ENCODE data around the gene PHKG2.

Gene PHKG2

DNA sequence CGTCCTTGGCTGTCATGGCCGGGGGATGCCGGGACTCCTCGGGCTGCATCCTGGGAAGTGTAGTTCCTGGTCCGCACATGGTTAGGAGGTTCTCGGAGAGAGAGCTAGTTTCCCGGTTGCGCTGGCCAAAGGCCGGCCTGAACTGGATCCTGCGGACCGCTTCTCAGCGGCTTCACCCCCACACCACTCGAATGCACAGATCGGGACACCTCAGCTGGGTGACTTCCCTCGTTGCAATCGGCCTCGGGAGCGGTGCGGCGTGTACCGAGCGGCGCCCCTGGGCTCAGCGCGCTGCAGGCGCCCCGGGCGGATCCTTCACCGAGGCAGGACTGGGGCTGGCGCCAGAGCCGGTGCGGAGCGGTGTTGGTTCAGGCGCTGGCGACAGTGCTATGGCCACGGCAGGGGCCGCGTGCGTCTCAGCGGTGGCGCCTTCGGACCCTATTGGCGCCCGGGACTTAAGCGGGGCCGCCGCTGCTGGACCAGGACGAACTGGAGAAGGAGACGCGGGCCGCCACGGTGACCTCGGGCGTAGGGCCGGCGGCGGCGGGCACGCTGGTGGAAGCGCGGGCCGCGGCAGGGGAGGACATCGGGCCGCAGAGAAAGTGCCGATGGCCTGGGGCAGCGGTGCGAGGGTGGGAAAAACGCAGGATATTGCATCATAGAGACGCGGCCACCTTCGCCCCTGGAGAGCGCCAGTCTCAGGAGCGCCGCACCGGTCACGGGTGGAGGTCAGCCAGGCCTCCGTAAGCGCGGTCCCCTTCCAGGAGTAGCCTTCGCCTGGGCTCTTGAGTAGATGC is 27.4 kb downstream of the PHKG2 start:
- no peaks in the 10 kb centered on the region for H3K4me1 ChIP-seq (ENCODE audit: low read length)
- H2AFZ ChIP-seq (ENCODE audit: low read depth, low read length) = no peak overlapping the region
- H3K27me3 ChIP-seq (ENCODE audit: low read depth, low read length) = no peaks in the 10 kb centered on the region
- H3K36me3 ChIP-seq (replicated peaks; ENCODE audit: low read depth, low read length) = peaks cover 27% of the 10 kb centered on the region
- no peaks in the 10 kb centered on the region for H4K20me1 ChIP-seq (ENCODE audit: insufficient read depth, low read length)
- no peak overlapping the region for H3K27ac ChIP-seq (ENCODE audit: low read length)
- H3K9me3 ChIP-seq (ENCODE audit: insufficient read depth, low read length) = no peaks in the 10 kb centered on the region
- no peak overlapping the region for H3K4me2 ChIP-seq (ENCODE audit: low read length)
- TF ChIP-seq EZH2phosphoT487 (IDR thresholded peaks at IDR 0.05; ENCODE audit: low read depth) = no peak
- TF ChIP-seq, protein P1, sequence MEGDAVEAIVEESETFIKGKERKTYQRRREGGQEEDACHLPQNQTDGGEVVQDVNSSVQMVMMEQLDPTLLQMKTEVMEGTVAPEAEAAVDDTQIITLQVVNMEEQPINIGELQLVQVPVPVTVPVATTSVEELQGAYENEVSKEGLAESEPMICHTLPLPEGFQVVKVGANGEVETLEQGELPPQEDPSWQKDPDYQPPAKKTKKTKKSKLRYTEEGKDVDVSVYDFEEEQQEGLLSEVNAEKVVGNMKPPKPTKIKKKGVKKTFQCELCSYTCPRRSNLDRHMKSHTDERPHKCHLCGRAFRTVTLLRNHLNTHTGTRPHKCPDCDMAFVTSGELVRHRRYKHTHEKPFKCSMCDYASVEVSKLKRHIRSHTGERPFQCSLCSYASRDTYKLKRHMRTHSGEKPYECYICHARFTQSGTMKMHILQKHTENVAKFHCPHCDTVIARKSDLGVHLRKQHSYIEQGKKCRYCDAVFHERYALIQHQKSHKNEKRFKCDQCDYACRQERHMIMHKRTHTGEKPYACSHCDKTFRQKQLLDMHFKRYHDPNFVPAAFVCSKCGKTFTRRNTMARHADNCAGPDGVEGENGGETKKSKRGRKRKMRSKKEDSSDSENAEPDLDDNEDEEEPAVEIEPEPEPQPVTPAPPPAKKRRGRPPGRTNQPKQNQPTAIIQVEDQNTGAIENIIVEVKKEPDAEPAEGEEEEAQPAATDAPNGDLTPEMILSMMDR (IDR thresholded peaks at IDR 0.05; ENCODE audit: low read depth, low read length) = no peak
- H3K9ac ChIP-seq (ENCODE audit: low read length) = no peak overlapping the region
- H3K79me2 ChIP-seq (ENCODE audit: low read length) = no peaks in the 10 kb centered on the region
- H3K4me3 ChIP-seq (ENCODE audit: low read length) = no peak overlapping the region

DNA sequence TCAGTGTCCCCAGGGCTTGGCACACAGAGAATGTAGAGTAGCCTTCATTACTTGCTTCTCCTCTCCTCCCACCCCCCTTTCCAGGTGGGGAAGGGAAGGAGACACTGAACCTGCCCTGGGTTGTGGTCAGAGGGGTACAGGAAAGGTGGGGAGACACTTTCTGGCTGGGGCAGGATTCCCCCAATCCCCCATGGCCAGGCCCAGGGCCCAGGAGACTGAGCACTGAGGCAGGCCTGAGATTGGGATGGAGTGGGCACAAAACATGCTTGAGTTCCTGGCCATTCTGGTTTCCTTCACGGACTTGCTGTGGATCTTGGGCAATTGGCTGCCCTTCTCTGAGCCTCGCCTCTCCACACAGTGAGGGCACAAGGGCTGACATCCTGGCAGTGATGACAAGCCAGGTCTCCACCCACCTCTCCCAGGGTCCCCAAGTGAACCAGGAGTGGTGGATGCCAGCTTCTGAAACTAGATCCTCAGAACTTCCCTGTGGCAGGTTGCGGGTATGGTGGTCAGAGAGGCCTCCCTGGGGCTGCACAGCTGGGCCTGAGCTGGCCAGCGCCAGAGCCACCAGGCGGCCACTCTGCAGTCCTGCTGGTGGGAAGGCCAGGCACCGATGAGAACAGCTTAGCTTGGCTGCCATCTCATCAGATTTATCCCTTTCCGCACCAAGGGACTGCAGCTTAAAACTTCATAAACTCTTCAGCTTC is 29.5 kb downstream of the PHKG2 start:
- TF ChIP-seq, protein P1 (IDR thresholded peaks at IDR 0.05; ENCODE audit: low read depth, low read length) = no peak
- TF ChIP-seq EZH2phosphoT487 (IDR thresholded peaks at IDR 0.05; ENCODE audit: low read depth) = no peak

DNA sequence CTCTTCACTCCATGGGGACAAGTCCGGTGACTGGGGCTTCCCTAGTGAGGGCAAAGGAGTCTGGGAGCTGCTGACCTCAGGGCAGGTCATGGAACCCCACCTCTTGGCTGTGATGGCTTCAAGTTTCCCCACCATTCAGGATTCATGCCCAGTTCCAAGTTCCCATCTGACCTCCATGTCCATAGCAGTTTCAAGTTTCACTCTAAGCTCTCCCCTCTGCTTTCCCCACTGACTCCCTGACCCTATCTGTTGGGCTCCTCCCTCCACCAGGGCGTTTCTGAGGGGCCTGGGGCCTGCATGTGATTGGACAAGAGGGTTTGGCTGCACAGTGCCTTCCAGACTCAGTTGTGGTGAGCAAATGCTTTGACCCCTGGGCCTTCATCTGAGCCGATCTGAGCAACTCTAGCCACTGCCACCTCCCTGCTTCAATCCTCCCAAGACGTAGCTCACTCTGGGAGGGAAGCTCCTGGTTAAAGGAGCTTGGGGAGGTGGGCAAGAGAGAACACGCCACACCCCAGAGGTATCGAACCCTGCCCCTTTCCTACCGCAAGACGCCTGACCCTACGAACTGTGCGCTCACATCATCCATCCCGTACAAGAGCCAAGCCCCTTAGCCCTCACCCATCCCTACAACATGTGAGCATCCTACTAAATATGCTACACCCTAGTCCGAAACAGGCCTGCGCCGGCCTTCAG is 30.5 kb downstream of the PHKG2 start:
- Histone ChIP-seq H3K27ac (ENCODE audit: low read length) (no peak overlapping the region), H4K20me1 (ENCODE audit: insufficient read depth, low read length) (no peaks in the 10 kb centered on the region), H3K4me3 (ENCODE audit: low read length) (no peak overlapping the region), H3K27me3 (ENCODE audit: low read depth, low read length) (no peaks in the 10 kb centered on the region), H3K9ac (ENCODE audit: low read length) (no peak overlapping the region), H2AFZ (ENCODE audit: low read depth, low read length) (no peak overlapping the region), H3K36me3 (replicated peaks; ENCODE audit: low read depth, low read length) (peaks cover 7% of the 10 kb centered on the region), H3K79me2 (ENCODE audit: low read length) (no peaks in the 10 kb centered on the region), H3K4me1 (ENCODE audit: low read length) (no peaks in the 10 kb centered on the region), H3K4me2 (ENCODE audit: low read length) (no peak overlapping the region), H3K9me3 (ENCODE audit: insufficient read depth, low read length) (no peaks in the 10 kb centered on the region)
- TF ChIP-seq EZH2phosphoT487 (IDR thresholded peaks at IDR 0.05; ENCODE audit: low read depth) = no peak
- TF ChIP-seq, protein P1 (IDR thresholded peaks at IDR 0.05; ENCODE audit: low read depth, low read length) = no peak

More for the DNA sequence above, 29.5 kb downstream of the PHKG2 start:
- H3K9ac ChIP-seq (ENCODE audit: low read length) = no peak overlapping the region
- no peaks in the 10 kb centered on the region for H3K79me2 ChIP-seq (ENCODE audit: low read length)
- H3K27me3 ChIP-seq (ENCODE audit: low read depth, low read length) = no peaks in the 10 kb centered on the region
- H3K4me2 ChIP-seq (ENCODE audit: low read length) = no peak overlapping the region
- no peaks in the 10 kb centered on the region for H3K9me3 ChIP-seq (ENCODE audit: insufficient read depth, low read length)
- H2AFZ ChIP-seq (ENCODE audit: low read depth, low read length) = no peak overlapping the region
- H3K4me3 ChIP-seq (ENCODE audit: low read length) = no peak overlapping the region
- peaks cover 15% of the 10 kb centered on the region for H3K36me3 ChIP-seq (replicated peaks; ENCODE audit: low read depth, low read length)
- no peaks in the 10 kb centered on the region for H3K4me1 ChIP-seq (ENCODE audit: low read length)
- no peak overlapping the region for H3K27ac ChIP-seq (ENCODE audit: low read length)
- no peaks in the 10 kb centered on the region for H4K20me1 ChIP-seq (ENCODE audit: insufficient read depth, low read length)

DNA sequence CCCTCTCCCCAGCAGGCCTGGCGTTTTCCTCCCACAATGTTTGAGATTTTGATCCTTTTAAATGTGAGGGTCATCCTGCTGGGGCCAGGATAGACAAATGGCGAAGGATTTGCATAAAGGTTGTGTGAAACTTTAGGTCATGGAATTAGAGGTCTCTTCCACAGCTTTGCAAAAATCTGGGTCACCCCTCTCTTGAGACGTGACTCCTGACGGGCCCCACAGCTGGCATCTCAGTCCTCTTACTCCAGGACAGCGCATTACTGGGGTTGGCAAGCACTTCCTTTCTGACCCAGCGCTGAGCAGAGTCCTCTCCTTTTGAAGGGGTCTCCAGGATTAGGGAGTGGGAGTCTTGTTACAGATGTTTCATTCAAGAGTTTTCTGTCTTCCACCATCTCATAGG is 31.4 kb downstream of the PHKG2 start:
- Histone ChIP-seq H3K4me1 (ENCODE audit: low read length) (no peaks in the 10 kb centered on the region), H3K9ac (ENCODE audit: low read length) (no peak overlapping the region), H3K27me3 (ENCODE audit: low read depth, low read length) (no peaks in the 10 kb centered on the region), H3K4me3 (ENCODE audit: low read length) (no peak overlapping the region), H3K79me2 (ENCODE audit: low read length) (no peaks in the 10 kb centered on the region), H3K36me3 (replicated peaks; ENCODE audit: low read depth, low read length) (peaks cover 7% of the 10 kb centered on the region), H3K27ac (ENCODE audit: low read length) (no peak overlapping the region), H3K4me2 (ENCODE audit: low read length) (no peak overlapping the region), H3K9me3 (ENCODE audit: insufficient read depth, low read length) (no peaks in the 10 kb centered on the region), H2AFZ (ENCODE audit: low read depth, low read length) (no peak overlapping the region), H4K20me1 (ENCODE audit: insufficient read depth, low read length) (no peaks in the 10 kb centered on the region)
- TF ChIP-seq, protein P1 (IDR thresholded peaks at IDR 0.05; ENCODE audit: low read depth, low read length) = no peak
- no peak for TF ChIP-seq EZH2phosphoT487 (IDR thresholded peaks at IDR 0.05; ENCODE audit: low read depth)
